Hepatocyte (in vitro differentiated cells): Measurements from ENCODE around the gene BET1L.
"Not testable (repeated sequence)": the region's sequence is repeated elsewhere in the genome, so short reads cannot be mapped to it uniquely, and the experiment has no call there.

Experiments
- CTCF ChIP-seq: fragments of 200-600 bp; sonication (generic); IDR thresholded peaks from 2 replicates; pipeline ENCODE4 v1.5.1; 2016; ENCODE audit warnings: antibody characterized with exemption, mild to moderate bottlenecking; ENCODE audit not compliant: poor library complexity
- EZH2 ChIP-seq: fragments of 200-600 bp; sonication (generic); IDR thresholded peaks from 2 replicates; pipeline ENCODE4 v1.6.1; 2016; ENCODE audit warnings: antibody characterized with exemption, mild to moderate bottlenecking, borderline replicate concordance
- EZH2phosphoT487 ChIP-seq: fragments of 200-600 bp; sonication (generic); IDR thresholded peaks from one replicate; pipeline ENCODE4 v1.6.1; 2018; ENCODE audit warnings: antibody characterized with exemption, mild to moderate bottlenecking, low read depth, moderate library complexity; ENCODE audit not compliant: unreplicated experiment, severe bottlenecking

DNA sequence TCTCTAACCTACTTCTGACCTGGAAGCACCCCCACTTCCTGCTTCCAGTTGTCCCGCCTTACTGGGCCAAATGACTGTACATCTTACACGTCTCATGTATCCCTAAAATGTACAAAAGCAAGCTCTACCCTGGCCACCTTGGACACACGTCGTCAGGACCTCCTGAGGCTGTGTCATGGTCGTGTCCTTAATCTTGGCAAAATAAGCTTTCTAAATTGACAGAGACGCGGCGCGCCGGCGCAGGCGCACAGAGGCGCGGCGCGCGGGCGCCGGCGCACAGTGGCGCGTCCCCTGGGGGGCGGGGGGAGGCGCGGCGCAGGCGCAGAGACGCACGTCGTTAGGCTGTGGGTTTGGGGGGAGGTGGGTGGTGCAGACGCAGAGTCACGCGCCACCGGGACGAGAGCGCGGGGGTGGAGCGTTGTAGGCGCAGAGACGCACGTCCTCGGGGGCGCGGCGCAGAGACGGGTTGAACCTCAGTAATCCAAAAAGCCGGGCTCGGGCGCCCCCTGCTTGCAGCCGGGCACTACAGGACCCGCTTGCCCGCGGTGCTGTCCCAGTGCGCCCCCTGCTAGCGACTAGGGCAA lies 17.9 kb downstream of the BET1L start:
- TF ChIP-seq CTCF, EZH2phosphoT487, EZH2: not testable (repeated sequence)
